ENCODE data around the gene AFF4. TPM values are rescaled to one million over a fixed set of nuclear protein-coding genes. Genes with fewer than 3 reads are reported as not detected.
"Not testable (repeated sequence)": the region's sequence is repeated elsewhere in the genome, so short reads cannot be mapped to it uniquely, and the experiment has no call there.

Gene AFF4
- total RNA-seq, 4 donors from 2014 or later, result 55.0 to 87.6 (median 75.3) TPM

DNA sequence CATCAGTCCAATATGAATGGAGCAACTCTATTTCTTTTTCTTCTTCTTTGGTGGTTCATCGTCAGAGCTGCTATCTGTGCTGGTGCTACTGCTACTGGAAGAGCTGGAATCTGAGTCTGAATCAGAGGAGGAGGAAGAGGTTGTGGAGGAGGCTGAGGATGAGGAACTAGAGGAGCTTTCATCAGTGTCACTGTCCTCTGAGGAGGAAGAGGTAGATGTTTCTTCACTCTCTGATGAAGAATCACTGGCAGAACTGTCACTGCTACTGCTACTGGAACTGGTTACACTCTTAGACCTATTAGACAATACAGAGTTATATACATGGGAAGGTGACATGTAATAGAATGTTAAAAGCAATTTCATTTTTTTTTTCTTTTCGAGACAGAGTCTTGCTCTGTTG lies 35.1 kb upstream of the AFF4 start:
- no peak for ATAC-seq
- Histone ChIP-seq H3K4me1 (no peaks in the 10 kb centered on the region), H3K9me3 (no peaks in the 10 kb centered on the region), H3K27me3 (no peaks in the 10 kb centered on the region), H3K27ac (no peak overlapping the region), H3K36me3 (peaks cover 0 to 34% of the 10 kb centered on the region in 2 donors), H3K4me3 (no peak overlapping the region)
- no peak for TF ChIP-seq CTCF (IDR thresholded peaks at IDR 0.05)
- TF ChIP-seq POLR2A (IDR thresholded peaks at IDR 0.05), result no peak
- TF ChIP-seq POLR2AphosphoS5 (IDR thresholded peaks at IDR 0.05), result no peak
- no peak for TF ChIP-seq EP300 (IDR thresholded peaks at IDR 0.05)
- WGBS, 2 donors (ENCODE audit: low coverage in 1 of 2), result 89 to 100% methylated on average over 1 to 2 of the region's 2 CpGs

- Histone ChIP-seq H3K36me3 (peaks cover 0 to 23% of the 10 kb centered on the region in 2 donors), H3K4me3 (no peak overlapping the region), H3K9me3 (no peaks in the 10 kb centered on the region), H3K4me1 (no peaks in the 10 kb centered on the region), H3K27ac (no peak overlapping the region), H3K27me3 (no peaks in the 10 kb centered on the region)
- 32 to 42% methylated on average over 1 of the region's 1 CpG for WGBS, 2 donors (ENCODE audit: low coverage in 1 of 2)
- ATAC-seq, result no peak
- TF ChIP-seq POLR2AphosphoS5 (IDR thresholded peaks at IDR 0.05) (no peak), EP300 (IDR thresholded peaks at IDR 0.05) (no peak), CTCF (IDR thresholded peaks at IDR 0.05) (no peak), POLR2A (IDR thresholded peaks at IDR 0.05) (no peak)
Measured at GRCh38 chr5:132996307-132996706, 32.9 kb upstream of the AFF4 start.

- no peaks in the 10 kb centered on the region for H3K9me3 ChIP-seq
- WGBS, 2 donors (ENCODE audit: low coverage in 1 of 2), result 83 to 88% methylated on average over 5 to 22 of the region's 28 CpGs
- no peak overlapping the region for H3K4me3 ChIP-seq
- no peaks in the 10 kb centered on the region for H3K27me3 ChIP-seq
- TF ChIP-seq CTCF (IDR thresholded peaks at IDR 0.05) (no peak), POLR2A (IDR thresholded peaks at IDR 0.05) (no peak)
- no peaks in the 10 kb centered on the region for H3K36me3 ChIP-seq
- no peak for ATAC-seq
- no peak overlapping the region for H3K27ac ChIP-seq
- H3K4me1 ChIP-seq, result no peaks in the 10 kb centered on the region
Measured at GRCh38 chr5:132987531-132988408, 24.3 kb upstream of the AFF4 start.

GRCh38 chr5:132982971-132983370 lies 19.5 kb upstream of the AFF4 start:
- H3K27ac ChIP-seq, H3K4me3 ChIP-seq, ATAC-seq, H3K9me3 ChIP-seq, H3K27me3 ChIP-seq, H3K4me1 ChIP-seq, H3K36me3 ChIP-seq: not testable (repeated sequence)
- WGBS, 2 donors (ENCODE audit: low coverage in 1 of 2), result no CpG with 5 or more reads among the region's 30 CpGs

DNA sequence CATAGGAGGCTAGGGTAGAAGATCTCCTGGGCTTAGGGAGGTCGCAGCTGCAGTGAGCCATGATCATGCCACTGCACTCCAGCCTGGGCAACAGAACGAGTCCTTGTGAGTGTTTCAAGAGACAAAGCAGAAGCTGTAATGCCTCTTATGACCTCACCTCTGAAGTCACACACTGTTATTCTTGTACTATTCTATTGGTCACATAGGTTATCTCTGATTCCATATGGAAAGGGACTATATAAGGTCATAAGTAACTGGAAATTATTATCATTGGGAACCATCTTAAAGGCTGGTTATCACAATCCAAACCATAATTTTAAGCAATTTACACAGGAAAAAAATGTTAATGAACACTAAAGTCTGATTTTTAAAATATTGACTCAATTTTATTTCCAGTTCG lies 17.9 kb upstream of the AFF4 start:
- TF ChIP-seq POLR2A (IDR thresholded peaks at IDR 0.05) (no peak), EP300 (IDR thresholded peaks at IDR 0.05) (no peak), POLR2AphosphoS5 (IDR thresholded peaks at IDR 0.05) (no peak), CTCF (IDR thresholded peaks at IDR 0.05) (no peak)
- H3K27ac ChIP-seq, result no peak overlapping the region
- H3K36me3 ChIP-seq, result no peaks in the 10 kb centered on the region
- H3K4me3 ChIP-seq, result no peak overlapping the region
- WGBS, 2 donors (ENCODE audit: low coverage in 1 of 2), result 79 to 100% methylated on average over 3 of the region's 3 CpGs
- H3K9me3 ChIP-seq, result peaks cover 0 to 14% (median 0%) of the 10 kb centered on the region in 3 donors
- H3K27me3 ChIP-seq, result no peaks in the 10 kb centered on the region
- ATAC-seq, result no peak
- no peaks in the 10 kb centered on the region for H3K4me1 ChIP-seq

All from gastroesophageal sphincter (tissue), 4 donors.